Muscle of leg (tissue), 11 donors: ENCODE data around the gene BFSP2. TPM values are rescaled to one million over a fixed set of nuclear protein-coding genes. Genes with fewer than 3 reads are reported as not detected.
"Not testable (repeated sequence)": the region's sequence is repeated elsewhere in the genome, so short reads cannot be mapped to it uniquely, and the experiment has no call there.

Source experiments
- DNase-seq: peaks from one replicate; pipeline ENCODE4 v3.0.0; 2013
- H3K27ac ChIP-seq: one replicate; pipeline ENCODE4 v1.5.1; 2013; ENCODE audit warnings: mild to moderate bottlenecking, low read length, control low read depth
- H3K27me3 ChIP-seq: one replicate; pipeline ENCODE4 v1.6.1; 2013; ENCODE audit warnings: low read length; ENCODE audit not compliant: control insufficient read depth, insufficient read depth
- H3K36me3 ChIP-seq: one replicate; pipeline ENCODE4 v1.6.1; 2013; ENCODE audit warnings: low read length; ENCODE audit not compliant: control insufficient read depth, insufficient read depth
- H3K4me1 ChIP-seq: one replicate; pipeline ENCODE4 v1.6.1; 2013; ENCODE audit warnings: low read length; ENCODE audit not compliant: control insufficient read depth, insufficient read depth
- H3K4me3 ChIP-seq: one replicate; pipeline ENCODE4 v1.5.1; 2013; ENCODE audit warnings: low read length, control low read depth
- H3K9me3 ChIP-seq: replicated peaks from 2 replicates; pipeline ENCODE4 v1.6.1; 2013; ENCODE audit warnings: low read depth, low read length; ENCODE audit not compliant: control insufficient read depth
- WGBS: methylation state at CpG from one replicate; pipeline ENCODE4 v1.1.5; 2013; ENCODE audit warnings: missing lambda C conversion rate; ENCODE audit not compliant: insufficient coverage; 5-methylcytosine and 5-hydroxymethylcytosine counted together
- polyA plus RNA-seq, 8 donors: library from polyadenylated mRNA; unstranded; fragments of 120-200 nt; gene quantifications; one replicate each; pipeline versions ENCODE4 v1.2.1 to v1.2.3, GENCODE V29; 2013; ENCODE audit warnings: inconsistent platforms in 1 of 8, low replicate concordance in 1 of 8; ENCODE audit not compliant: insufficient read length in 8 of 8, insufficient read depth in 1 of 8
- total RNA-seq: library from RNA; stranded (reverse); fragments of 120-200 nt; gene quantifications from one replicate; pipeline ENCODE4 v1.2.4, GENCODE V29; 2013

The BFSP2 gene
- total and polyA plus RNA-seq, 9 donors = not detected

DNA sequence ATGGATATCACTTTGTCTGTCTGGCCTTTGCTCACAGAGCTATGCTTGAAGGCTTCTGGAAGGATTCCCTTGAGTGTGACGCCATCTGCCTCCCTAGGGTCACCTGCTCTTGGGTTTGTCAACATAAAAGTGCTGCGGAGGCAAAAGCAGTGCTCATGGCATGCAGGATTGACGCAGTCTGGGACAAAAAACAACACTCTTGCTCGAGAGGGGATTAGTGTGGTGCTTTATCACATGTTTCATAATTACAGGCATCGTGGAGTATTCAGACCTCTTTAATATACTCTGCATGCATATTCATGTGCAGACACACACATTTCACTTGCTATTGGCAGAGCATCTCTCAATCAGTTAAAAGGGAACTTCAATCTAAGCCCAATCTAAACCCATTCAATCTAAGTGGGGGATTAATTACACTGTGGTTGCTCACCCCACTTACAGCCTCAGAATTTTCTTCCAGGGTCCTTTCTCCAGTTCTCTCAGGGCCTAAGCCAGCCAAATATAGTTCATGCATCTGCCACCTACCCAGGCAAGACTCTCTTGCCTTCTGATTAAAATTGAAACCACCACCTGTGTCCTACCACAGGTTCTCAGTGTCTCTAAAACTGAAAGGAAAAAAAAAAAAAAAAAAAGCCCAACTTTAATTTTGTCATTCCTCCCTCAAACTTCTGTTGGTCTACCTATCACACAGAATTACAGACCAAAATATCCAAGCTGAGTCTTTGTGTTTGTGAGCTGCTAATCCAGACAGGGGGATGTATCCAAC, 75.6 kb downstream of the BFSP2 start:
- no peak for DNase-seq
- no peak overlapping the region for H3K4me3 ChIP-seq
- no peaks in the 10 kb centered on the region for H3K36me3 ChIP-seq
- H3K27ac ChIP-seq = peak overlapping the region; percentile 74
- peaks cover 25% of the 10 kb centered on the region for H3K4me1 ChIP-seq
- no peaks in the 10 kb centered on the region for H3K27me3 ChIP-seq
- 80% methylated on average over 2 of the region's 5 CpGs for WGBS
- no peaks in the 10 kb centered on the region for H3K9me3 ChIP-seq

DNA sequence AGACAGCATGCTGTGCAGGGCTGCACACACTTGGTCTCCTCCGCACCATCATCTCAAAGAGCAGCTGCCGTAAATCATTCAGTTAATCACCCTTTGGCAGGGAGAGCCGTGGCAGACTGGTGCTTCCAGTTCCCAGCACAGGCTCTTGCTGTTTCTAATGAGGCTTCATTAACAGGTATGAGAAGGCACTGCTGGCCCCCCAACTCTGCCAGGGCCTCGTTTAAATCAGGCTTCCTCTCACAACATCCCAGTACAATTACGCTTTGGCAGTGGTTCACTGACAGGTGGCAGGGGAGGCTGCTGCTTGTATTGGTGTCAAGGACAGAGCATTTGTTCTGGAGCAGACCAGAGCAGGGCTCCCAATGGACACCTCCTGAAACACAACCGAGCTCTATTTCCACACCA, 77.1 kb downstream of the BFSP2 start:
- no peaks in the 10 kb centered on the region for H3K27me3 ChIP-seq
- H3K36me3 ChIP-seq = no peaks in the 10 kb centered on the region
- DNase-seq = peak; percentile 46
- no peak overlapping the region for H3K27ac ChIP-seq
- no peaks in the 10 kb centered on the region for H3K9me3 ChIP-seq
- H3K4me1 ChIP-seq = peaks cover 25% of the 10 kb centered on the region
- no peak overlapping the region for H3K4me3 ChIP-seq
- 43% methylated on average over 3 of the region's 6 CpGs for WGBS

DNA sequence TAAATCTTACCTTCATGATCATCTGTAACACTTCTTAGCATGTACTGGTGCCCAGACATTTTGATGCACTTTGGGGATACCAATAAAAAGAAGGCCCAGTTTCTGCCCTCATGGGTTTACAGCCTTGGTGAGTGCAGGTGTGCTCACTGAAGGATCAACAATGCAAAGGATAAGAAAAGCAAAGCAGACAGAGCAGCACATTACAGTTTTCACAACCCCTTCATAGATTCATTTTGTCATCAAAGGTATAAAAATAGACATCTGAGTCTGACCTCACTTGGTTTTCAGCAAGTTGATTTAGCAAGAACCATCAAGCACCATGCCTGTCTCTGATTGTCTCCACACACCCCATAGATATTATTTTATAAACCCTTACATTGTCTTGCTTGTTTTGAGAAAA, 77.6 kb downstream of the BFSP2 start:
- Histone ChIP-seq H3K27me3 (no peaks in the 10 kb centered on the region), H3K9me3 (no peaks in the 10 kb centered on the region), H3K36me3 (no peaks in the 10 kb centered on the region), H3K4me1 (peaks cover 25% of the 10 kb centered on the region), H3K4me3 (no peak overlapping the region), H3K27ac (no peak overlapping the region)
- no peak for DNase-seq

DNA sequence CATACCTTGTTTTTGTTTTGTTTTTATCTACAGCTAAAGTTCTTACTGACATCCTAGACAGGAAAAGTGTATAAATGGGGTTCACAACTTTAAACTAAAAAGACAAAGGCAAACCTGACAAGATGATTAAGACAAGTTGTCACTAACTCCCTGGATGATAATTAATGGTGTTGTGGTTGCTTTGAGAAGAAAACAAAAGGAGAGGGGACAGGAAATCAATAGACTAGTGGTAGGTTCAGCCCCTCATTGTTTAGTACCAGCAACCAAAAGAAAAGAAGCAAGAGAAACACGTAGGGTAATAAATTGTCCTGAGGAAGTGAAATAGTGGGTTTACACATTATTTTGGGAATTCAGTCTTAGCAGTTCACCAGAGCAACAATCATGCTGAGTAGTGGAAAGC, 78.8 kb downstream of the BFSP2 start:
- Histone ChIP-seq H3K4me1 (peaks cover 25% of the 10 kb centered on the region), H3K27ac (no peak overlapping the region), H3K27me3 (no peaks in the 10 kb centered on the region), H3K9me3 (no peaks in the 10 kb centered on the region), H3K36me3 (no peaks in the 10 kb centered on the region), H3K4me3 (no peak overlapping the region)
- WGBS = no CpG with 5 or more reads among the region's 1 CpG
- DNase-seq = no peak

DNA sequence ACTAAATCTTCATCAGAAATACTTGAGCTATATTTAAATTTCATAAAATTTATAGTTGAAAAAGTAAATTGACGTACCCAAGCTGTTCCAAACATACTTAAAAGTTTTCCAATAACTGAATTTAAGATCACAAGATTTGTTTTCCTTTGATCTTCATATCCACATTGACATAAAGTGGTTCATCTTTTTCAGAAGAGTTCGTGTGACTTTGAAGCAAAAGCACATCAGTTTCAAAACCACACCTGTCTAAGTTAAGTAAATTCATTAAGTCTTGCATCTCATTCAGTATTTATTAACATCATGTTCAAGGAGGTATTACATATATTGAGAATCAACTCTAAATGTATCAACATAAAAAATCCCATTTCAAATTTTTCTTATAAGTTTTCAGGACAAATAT, 79.5 kb downstream of the BFSP2 start:
- no peak for DNase-seq
- Histone ChIP-seq H3K27me3 (no peaks in the 10 kb centered on the region), H3K9me3 (no peaks in the 10 kb centered on the region), H3K4me3 (no peak overlapping the region), H3K36me3 (no peaks in the 10 kb centered on the region), H3K4me1 (peaks cover 21% of the 10 kb centered on the region), H3K27ac (no peak overlapping the region)
- no CpG with 5 or more reads among the region's 2 CpGs for WGBS

DNA sequence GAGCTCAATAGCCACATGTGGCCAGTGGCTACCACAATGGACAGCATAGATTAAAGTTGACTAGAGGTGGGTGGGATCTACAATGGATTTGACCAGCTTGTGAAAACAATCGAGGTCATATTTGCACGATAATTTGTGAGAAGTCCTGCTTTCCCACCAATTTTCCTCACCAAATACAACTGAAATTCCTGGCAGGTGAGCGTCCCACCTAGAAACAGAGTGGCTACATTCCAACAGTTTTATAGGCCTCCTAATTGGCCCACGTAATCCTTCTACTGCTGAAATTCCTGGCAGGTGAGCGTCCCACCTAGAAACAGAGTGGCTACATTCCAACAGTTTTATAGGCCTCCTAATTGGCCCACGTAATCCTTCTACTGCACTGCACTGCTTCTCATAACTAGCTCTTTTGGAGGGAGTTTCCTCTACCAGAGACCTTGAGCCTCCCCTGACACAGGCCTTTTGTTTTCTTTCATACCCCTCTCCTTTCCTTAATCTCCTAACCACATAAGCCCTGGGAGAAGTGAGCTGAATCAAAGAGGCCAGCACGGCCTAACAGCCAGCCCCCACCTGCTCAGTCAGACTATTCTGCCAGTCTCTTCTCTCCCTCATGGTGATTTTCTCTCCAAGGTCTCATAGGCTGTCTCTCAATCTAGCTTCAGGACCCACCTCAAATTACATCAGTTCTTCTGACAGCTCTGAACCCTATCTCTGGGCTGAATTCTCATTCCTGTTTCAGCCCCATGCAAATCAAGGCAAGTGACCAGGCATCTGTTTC, 80.2 kb downstream of the BFSP2 start:
- Histone ChIP-seq H3K9me3 (no peaks in the 10 kb centered on the region), H3K4me3 (no peak overlapping the region), H3K4me1 (peaks cover 15% of the 10 kb centered on the region), H3K27ac (no peak overlapping the region), H3K36me3 (no peaks in the 10 kb centered on the region), H3K27me3 (no peaks in the 10 kb centered on the region)
- DNase-seq = no peak
- WGBS = 77% methylated on average over 6 of the region's 7 CpGs

DNA sequence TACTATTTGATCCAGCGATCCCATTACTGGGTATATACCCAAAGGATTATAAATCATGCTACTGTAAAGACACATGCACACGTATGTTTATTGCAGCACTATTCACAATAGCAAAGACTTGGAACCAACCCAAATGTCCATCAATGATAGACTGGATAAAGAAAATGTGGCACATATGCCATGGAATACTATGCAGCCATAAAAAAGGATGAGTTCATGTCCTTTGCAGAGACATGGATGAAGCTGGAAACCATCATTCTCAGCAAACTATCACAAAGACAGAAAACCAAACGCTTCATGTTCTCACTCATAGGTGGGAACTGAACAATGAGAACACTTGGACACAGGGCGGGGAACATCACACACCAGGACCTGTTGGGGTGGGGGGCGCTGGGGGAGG, 82.6 kb downstream of the BFSP2 start:
- H3K4me3 ChIP-seq, DNase-seq, H3K36me3 ChIP-seq, H3K4me1 ChIP-seq, H3K27ac ChIP-seq, H3K27me3 ChIP-seq: not testable (repeated sequence)
- peaks cover 18% of the 10 kb centered on the region for H3K9me3 ChIP-seq
- WGBS = no CpG with 5 or more reads among the region's 5 CpGs

DNA sequence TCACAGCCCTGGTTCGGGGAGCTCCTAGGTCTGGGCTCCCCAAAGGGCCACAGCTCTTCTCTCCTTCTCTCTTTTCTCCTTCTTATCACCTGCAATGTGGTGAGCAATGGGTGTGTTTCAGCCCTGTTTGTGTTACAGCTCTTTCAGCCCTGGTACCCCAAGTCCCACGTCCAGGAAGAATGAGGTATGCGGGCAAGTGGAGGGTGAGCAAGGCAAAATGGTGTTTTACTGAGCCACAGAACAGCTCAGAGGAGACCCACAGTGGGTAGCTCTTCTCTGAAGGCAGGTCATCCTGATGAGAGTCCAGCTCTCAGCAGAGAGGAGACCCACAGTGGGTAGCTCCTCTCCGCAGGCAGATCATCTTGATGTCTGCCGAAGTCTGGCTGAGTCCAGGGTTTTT, 86.8 kb downstream of the BFSP2 start:
- 97% methylated on average over 4 of the region's 5 CpGs for WGBS
- no peak overlapping the region for H3K4me3 ChIP-seq

DNA sequence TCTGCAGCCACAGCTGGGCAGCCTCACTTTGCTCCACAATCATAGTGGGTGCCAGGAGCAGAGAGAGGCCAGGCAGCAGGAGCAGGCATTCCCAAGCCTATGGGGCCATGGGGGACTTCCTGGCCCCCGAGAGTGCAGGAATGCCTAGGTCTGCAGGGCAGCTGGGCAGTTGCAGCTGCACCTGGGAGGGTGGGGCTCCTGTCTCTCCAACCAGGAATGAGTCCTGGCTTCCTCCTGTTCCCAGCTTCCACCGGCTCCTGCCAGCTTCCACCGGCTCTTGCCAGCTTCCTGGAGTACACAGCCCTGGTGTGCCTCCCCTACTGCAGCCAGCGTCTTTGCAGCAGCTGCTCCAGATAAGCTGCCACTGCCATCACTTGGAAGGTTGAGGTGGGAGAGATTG, 87.3 kb downstream of the BFSP2 start:
- H3K9me3 ChIP-seq = peaks cover 18% of the 10 kb centered on the region

More for the DNA sequence above, 86.8 kb downstream of the BFSP2 start:
- Histone ChIP-seq H3K27ac (no peak overlapping the region), H3K4me1 (peaks cover 3% of the 10 kb centered on the region), H3K9me3 (peaks cover 18% of the 10 kb centered on the region), H3K36me3 (no peaks in the 10 kb centered on the region), H3K27me3 (no peaks in the 10 kb centered on the region)
- DNase-seq = no peak

DNA sequence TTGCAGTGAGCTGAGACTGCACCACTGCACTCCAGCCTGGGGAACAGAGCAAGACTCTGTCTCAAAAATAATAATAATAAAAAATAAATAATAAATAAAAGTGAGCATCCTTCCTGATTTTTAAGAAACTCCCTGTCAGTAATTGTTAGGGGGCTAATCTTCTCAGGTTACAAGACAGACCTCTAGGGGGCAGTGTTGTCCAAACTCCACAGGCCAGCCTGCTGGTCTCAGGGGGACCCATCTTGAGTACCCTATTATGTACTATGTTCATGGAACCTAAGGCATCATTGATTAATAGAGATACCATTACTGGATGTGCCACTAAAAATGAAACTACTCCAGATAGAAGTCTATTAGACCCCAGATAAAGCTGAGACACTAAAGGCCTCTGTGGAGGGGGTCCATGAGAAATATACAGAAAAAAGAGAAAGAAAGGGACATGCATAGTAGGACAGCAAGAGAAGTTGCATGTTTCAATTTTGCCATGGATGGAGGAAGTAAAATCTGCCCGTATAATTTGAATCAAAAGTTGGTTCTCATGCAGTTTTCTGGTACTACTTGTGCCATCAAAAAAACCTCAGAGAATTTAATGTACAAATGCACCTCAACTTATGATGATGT, 88.2 kb downstream of the BFSP2 start:
- DNase-seq = no peak
- peaks cover 18% of the 10 kb centered on the region for H3K9me3 ChIP-seq
- H3K27ac ChIP-seq = no peak overlapping the region
- H3K36me3 ChIP-seq = no peaks in the 10 kb centered on the region
- H3K4me1 ChIP-seq = peaks cover 3% of the 10 kb centered on the region
- no peaks in the 10 kb centered on the region for H3K27me3 ChIP-seq
- WGBS = no CpG with 5 or more reads among the region's 1 CpG
- H3K4me3 ChIP-seq = no peak overlapping the region

More for the DNA sequence above, 87.3 kb downstream of the BFSP2 start:
- DNase-seq = no peak
- H3K27me3 ChIP-seq = no peaks in the 10 kb centered on the region
- H3K4me3 ChIP-seq = no peak overlapping the region
- WGBS = 76% methylated on average over 3 of the region's 4 CpGs
- peaks cover 3% of the 10 kb centered on the region for H3K4me1 ChIP-seq
- H3K36me3 ChIP-seq = no peaks in the 10 kb centered on the region
- no peak overlapping the region for H3K27ac ChIP-seq
